ENCODE results near the gene LPIN1. TPM values are rescaled to one million over a fixed set of nuclear protein-coding genes. Genes with fewer than 3 reads are reported as not detected.
"Not testable (repeated sequence)": the region's sequence is repeated elsewhere in the genome, so short reads cannot be mapped to it uniquely, and the experiment has no call there.

Gene LPIN1
- total and polyA plus RNA-seq, 4 donors: 4.4 to 54.0 (median 23.0) TPM

DNA sequence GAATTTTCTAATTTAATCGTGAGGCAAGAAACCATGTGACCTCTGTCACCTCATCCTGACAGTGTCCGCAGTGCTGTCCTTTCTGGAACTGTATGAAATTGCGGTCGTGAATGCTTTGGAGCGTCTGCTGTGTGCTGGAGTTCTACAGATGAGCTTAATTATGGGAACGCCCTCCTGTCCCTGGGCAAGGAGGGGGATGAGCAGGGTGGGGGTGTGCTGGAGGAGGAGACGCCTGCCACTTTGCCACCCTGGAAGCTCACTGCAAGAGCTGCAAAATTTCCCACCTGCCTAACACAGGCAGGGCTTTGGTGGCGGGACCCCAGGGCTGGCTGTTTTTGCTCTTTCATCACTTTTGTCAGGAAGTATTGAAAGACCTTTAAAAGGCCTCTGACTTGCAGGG, 6.5 kb downstream of the LPIN1 start:
- peaks cover 0 to 4% of the 10 kb centered on the region in 2 donors for H3K4me1 ChIP-seq (ENCODE audit: control insufficient read depth in 1 of 2, insufficient read depth in 2 of 2, low read length in 2 of 2)
- H3K4me3 ChIP-seq (ENCODE audit: low read length in 2 of 2): no peak overlapping the region
- H3K9me3 ChIP-seq (ENCODE audit: control insufficient read depth, low read length): no peaks in the 10 kb centered on the region
- H3K27me3 ChIP-seq (ENCODE audit: control insufficient read depth in 1 of 2, insufficient read depth in 2 of 2, low read length in 1 of 2): no peaks in the 10 kb centered on the region
- H3K36me3 ChIP-seq (ENCODE audit: control insufficient read depth in 1 of 2, insufficient read depth in 2 of 2, low read length in 1 of 2): no peaks in the 10 kb centered on the region
- WGBS, 2 donors: 87 to 92% methylated on average over 8 of the region's 8 CpGs
- DNase-seq (no peak), ATAC-seq (ENCODE audit: low FRiP score) (no peak)
- H3K27ac ChIP-seq (ENCODE audit: low read depth in 1 of 2, low read length in 2 of 2): no peak overlapping the region
- intact Hi-C loops (cut with DNase I): no loop called here

DNA sequence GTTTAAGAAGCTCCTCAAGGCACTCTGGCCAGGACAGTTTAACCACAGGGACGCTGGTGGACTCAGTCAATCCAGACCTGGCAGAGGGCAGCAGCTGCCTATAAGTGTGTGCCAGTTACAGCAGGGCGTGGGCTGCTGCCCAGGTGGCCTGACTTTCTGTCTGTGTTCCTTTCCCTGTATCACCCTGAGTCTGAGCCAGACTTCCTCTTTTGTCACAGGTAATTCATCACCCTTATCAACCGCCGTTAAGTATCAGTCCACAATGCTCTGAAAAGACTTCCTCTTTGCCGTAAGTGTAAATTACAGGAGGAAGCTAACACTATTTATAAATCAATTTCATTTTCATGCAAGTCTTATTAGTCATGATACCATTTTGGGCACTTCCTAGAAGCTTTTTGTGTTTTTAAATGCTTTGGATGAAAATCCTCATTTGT, 7.0 kb downstream of the LPIN1 start:
- WGBS, 2 donors: 19% methylated on average over 5 of the region's 5 CpGs
- Histone ChIP-seq H3K36me3 (ENCODE audit: control insufficient read depth in 1 of 2, insufficient read depth in 2 of 2, low read length in 1 of 2) (no peaks in the 10 kb centered on the region), H3K4me1 (ENCODE audit: control insufficient read depth in 1 of 2, insufficient read depth in 2 of 2, low read length in 2 of 2) (peaks cover 0 to 4% of the 10 kb centered on the region in 2 donors), H3K4me3 (ENCODE audit: low read length in 2 of 2) (no peak overlapping the region), H3K9me3 (ENCODE audit: control insufficient read depth, low read length) (no peaks in the 10 kb centered on the region), H3K27me3 (ENCODE audit: control insufficient read depth in 1 of 2, insufficient read depth in 2 of 2, low read length in 1 of 2) (no peaks in the 10 kb centered on the region), H3K27ac (ENCODE audit: low read depth in 1 of 2, low read length in 2 of 2) (no peak overlapping the region)
- DNase-seq: no peak
- ATAC-seq (ENCODE audit: low FRiP score): peak; percentile 57
- intact Hi-C loops (cut with DNase I): no loop called here

GRCh38 chr2:11753886-11754699, 7.7 kb downstream of the LPIN1 start:
- DNase-seq (no peak), ATAC-seq (ENCODE audit: low FRiP score) (peak; percentile 45)
- Histone ChIP-seq H3K4me3 (ENCODE audit: low read length in 2 of 2) (no peak overlapping the region), H3K27me3 (ENCODE audit: control insufficient read depth in 1 of 2, insufficient read depth in 2 of 2, low read length in 1 of 2) (no peaks in the 10 kb centered on the region), H3K4me1 (ENCODE audit: control insufficient read depth in 1 of 2, insufficient read depth in 2 of 2, low read length in 2 of 2) (peaks cover 0 to 4% of the 10 kb centered on the region in 2 donors), H3K9me3 (ENCODE audit: control insufficient read depth, low read length) (no peaks in the 10 kb centered on the region), H3K27ac (ENCODE audit: low read depth in 1 of 2, low read length in 2 of 2) (no peak overlapping the region), H3K36me3 (ENCODE audit: control insufficient read depth in 1 of 2, insufficient read depth in 2 of 2, low read length in 1 of 2) (no peaks in the 10 kb centered on the region)
- 42 to 47% methylated on average over 15 of the region's 15 CpGs for WGBS, 2 donors
- intact Hi-C loops (cut with DNase I): no loop called here

- Histone ChIP-seq H3K4me1 (ENCODE audit: control insufficient read depth in 1 of 2, insufficient read depth in 2 of 2, low read length in 2 of 2) (peaks cover 0 to 4% of the 10 kb centered on the region in 2 donors), H3K9me3 (ENCODE audit: control insufficient read depth, low read length) (no peaks in the 10 kb centered on the region), H3K36me3 (ENCODE audit: control insufficient read depth in 1 of 2, insufficient read depth in 2 of 2, low read length in 1 of 2) (no peaks in the 10 kb centered on the region), H3K27me3 (ENCODE audit: control insufficient read depth in 1 of 2, insufficient read depth in 2 of 2, low read length in 1 of 2) (no peaks in the 10 kb centered on the region), H3K4me3 (ENCODE audit: low read length in 2 of 2) (no peak overlapping the region), H3K27ac (ENCODE audit: low read depth in 1 of 2, low read length in 2 of 2) (no peak overlapping the region)
- intact Hi-C loops (cut with DNase I): no loop called here
- DNase-seq: no peak
- 47 to 95% methylated on average over 1 to 2 of the region's 2 CpGs for WGBS, 2 donors
- no peak for ATAC-seq (ENCODE audit: low FRiP score)
Observed at GRCh38 chr2:11754700-11755015, 8.2 kb downstream of the LPIN1 start.

DNA sequence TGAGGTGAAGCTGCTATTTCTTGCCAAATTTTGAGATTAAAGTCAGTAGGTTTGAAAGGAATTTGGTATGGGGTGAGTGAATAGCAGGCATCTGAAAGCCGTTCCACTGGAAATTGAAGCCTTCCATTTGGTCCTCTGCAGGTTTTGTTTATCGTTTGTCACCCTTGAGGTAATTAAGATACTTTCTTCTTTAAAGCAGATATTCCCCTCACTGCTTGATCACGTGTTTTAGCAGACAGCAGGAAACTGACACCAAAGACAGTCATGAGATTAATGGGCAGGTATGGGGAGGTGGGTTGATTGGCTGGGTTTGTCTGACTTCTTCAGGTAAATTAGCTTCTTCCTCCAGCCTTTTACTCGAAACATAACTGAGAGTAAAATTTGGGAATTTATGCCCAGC, 10.7 kb downstream of the LPIN1 start:
- peaks cover 0 to 4% of the 10 kb centered on the region in 2 donors for H3K4me1 ChIP-seq (ENCODE audit: control insufficient read depth in 1 of 2, insufficient read depth in 2 of 2, low read length in 2 of 2)
- intact Hi-C loops (cut with DNase I): no loop called here
- no peak overlapping the region for H3K27ac ChIP-seq (ENCODE audit: low read depth in 1 of 2, low read length in 2 of 2)
- H3K9me3 ChIP-seq (ENCODE audit: control insufficient read depth, low read length): no peaks in the 10 kb centered on the region
- ATAC-seq (ENCODE audit: low FRiP score) (no peak), DNase-seq (no peak)
- H3K27me3 ChIP-seq (ENCODE audit: control insufficient read depth in 1 of 2, insufficient read depth in 2 of 2, low read length in 1 of 2): no peaks in the 10 kb centered on the region
- 77 to 85% methylated on average over 4 of the region's 4 CpGs for WGBS, 2 donors
- no peak overlapping the region for H3K4me3 ChIP-seq (ENCODE audit: low read length in 2 of 2)
- no peaks in the 10 kb centered on the region for H3K36me3 ChIP-seq (ENCODE audit: control insufficient read depth in 1 of 2, insufficient read depth in 2 of 2, low read length in 1 of 2)

- ATAC-seq (ENCODE audit: low FRiP score) (no peak), DNase-seq (no peak)
- no peaks in the 10 kb centered on the region for H3K9me3 ChIP-seq (ENCODE audit: control insufficient read depth, low read length)
- no peak overlapping the region for H3K27ac ChIP-seq (ENCODE audit: low read depth in 1 of 2, low read length in 2 of 2)
- 94 to 95% methylated on average over 4 of the region's 4 CpGs for WGBS, 2 donors
- H3K27me3 ChIP-seq (ENCODE audit: control insufficient read depth in 1 of 2, insufficient read depth in 2 of 2, low read length in 1 of 2): no peaks in the 10 kb centered on the region
- no peak overlapping the region for H3K4me3 ChIP-seq (ENCODE audit: low read length in 2 of 2)
- intact Hi-C loops (cut with DNase I): no loop called here
- H3K4me1 ChIP-seq (ENCODE audit: control insufficient read depth in 1 of 2, insufficient read depth in 2 of 2, low read length in 2 of 2): peaks cover 0 to 4% of the 10 kb centered on the region in 2 donors
- no peaks in the 10 kb centered on the region for H3K36me3 ChIP-seq (ENCODE audit: control insufficient read depth in 1 of 2, insufficient read depth in 2 of 2, low read length in 1 of 2)
Observed at GRCh38 chr2:11758187-11758586, 11.8 kb downstream of the LPIN1 start.

- Histone ChIP-seq H3K9me3 (ENCODE audit: control insufficient read depth, low read length) (no peaks in the 10 kb centered on the region), H3K27ac (ENCODE audit: low read depth in 1 of 2, low read length in 2 of 2) (no peak overlapping the region), H3K27me3 (ENCODE audit: control insufficient read depth in 1 of 2, insufficient read depth in 2 of 2, low read length in 1 of 2) (no peaks in the 10 kb centered on the region), H3K4me3 (ENCODE audit: low read length in 2 of 2) (no peak overlapping the region), H3K36me3 (ENCODE audit: control insufficient read depth in 1 of 2, insufficient read depth in 2 of 2, low read length in 1 of 2) (no peaks in the 10 kb centered on the region), H3K4me1 (ENCODE audit: control insufficient read depth in 1 of 2, insufficient read depth in 2 of 2, low read length in 2 of 2) (peaks cover 0 to 4% of the 10 kb centered on the region in 2 donors)
- ATAC-seq (ENCODE audit: low FRiP score) (no peak), DNase-seq (no peak)
- intact Hi-C loops (cut with DNase I): no loop called here
- WGBS, 2 donors: 86 to 89% methylated on average over 4 of the region's 4 CpGs
Observed at GRCh38 chr2:11758647-11759046, 12.2 kb downstream of the LPIN1 start.

DNA sequence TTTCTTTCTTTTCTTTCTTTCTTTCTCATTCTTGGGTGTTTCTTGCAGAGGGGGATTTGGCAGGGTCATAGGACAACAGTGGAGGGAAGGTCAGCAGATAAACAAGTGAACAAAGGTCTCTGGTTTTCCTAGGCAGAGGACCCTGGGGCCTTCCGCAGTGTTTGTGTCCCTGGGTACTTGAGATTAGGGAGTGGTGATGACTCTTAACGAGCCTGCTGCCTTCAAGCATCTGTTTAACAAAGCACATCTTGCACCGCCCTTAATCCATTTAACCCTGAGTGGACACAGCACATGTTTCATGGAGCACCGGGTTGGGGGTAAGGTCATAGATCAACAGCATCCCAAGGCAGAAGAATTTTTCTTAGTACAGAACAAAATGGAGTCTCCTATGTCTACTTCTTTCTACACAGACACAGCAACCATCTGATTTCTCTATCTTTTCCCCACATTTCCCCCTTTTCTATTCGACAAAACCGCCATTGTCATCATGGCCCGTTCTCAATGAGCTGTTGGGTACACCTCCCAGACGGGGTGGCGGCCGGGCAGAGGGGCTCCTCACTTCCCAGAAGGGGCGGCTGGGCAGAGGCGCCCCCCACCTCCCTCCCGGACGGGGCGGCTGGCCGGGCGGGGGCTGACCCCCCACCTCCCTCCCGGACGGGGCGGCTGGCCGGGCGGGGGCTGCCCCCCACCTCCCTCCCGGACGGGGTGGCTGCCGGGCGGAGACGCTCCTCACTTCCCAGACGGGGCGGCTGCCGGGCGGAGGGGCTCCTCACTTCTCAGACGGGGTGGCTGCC, 12.9 kb downstream of the LPIN1 start:
- H3K4me3 ChIP-seq (ENCODE audit: low read length in 2 of 2); H3K4me1 ChIP-seq (ENCODE audit: control insufficient read depth in 1 of 2, insufficient read depth in 2 of 2, low read length in 2 of 2); H3K9me3 ChIP-seq (ENCODE audit: control insufficient read depth, low read length); intact Hi-C loops (cut with DNase I); DNase-seq; H3K27me3 ChIP-seq (ENCODE audit: control insufficient read depth in 1 of 2, insufficient read depth in 2 of 2, low read length in 1 of 2); H3K27ac ChIP-seq (ENCODE audit: low read depth in 1 of 2, low read length in 2 of 2); H3K36me3 ChIP-seq (ENCODE audit: control insufficient read depth in 1 of 2, insufficient read depth in 2 of 2, low read length in 1 of 2); ATAC-seq (ENCODE audit: low FRiP score): not testable (repeated sequence)
- 96% methylated on average over 6 to 27 of the region's 32 CpGs for WGBS, 2 donors

- Histone ChIP-seq H3K27me3 (ENCODE audit: control insufficient read depth in 1 of 2, insufficient read depth in 2 of 2, low read length in 1 of 2) (no peaks in the 10 kb centered on the region), H3K4me1 (ENCODE audit: control insufficient read depth in 1 of 2, insufficient read depth in 2 of 2, low read length in 2 of 2) (no peaks in the 10 kb centered on the region), H3K27ac (ENCODE audit: low read depth in 1 of 2, low read length in 2 of 2) (no peak overlapping the region), H3K36me3 (ENCODE audit: control insufficient read depth in 1 of 2, insufficient read depth in 2 of 2, low read length in 1 of 2) (peaks cover 0 to 3% of the 10 kb centered on the region in 2 donors), H3K4me3 (ENCODE audit: low read length in 2 of 2) (no peak overlapping the region), H3K9me3 (ENCODE audit: control insufficient read depth, low read length) (no peaks in the 10 kb centered on the region)
- DNase-seq (no peak), ATAC-seq (ENCODE audit: low FRiP score) (no peak)
- intact Hi-C loops (cut with DNase I): no loop called here
- 79 to 83% methylated on average over 2 of the region's 2 CpGs for WGBS, 2 donors
Observed at GRCh38 chr2:11761259-11761658, 14.8 kb downstream of the LPIN1 start.
